ENCODE results near the gene OPCML. TPM values are rescaled to one million over a fixed set of nuclear protein-coding genes. Genes with fewer than 3 reads are reported as not detected.

Gene OPCML
- total and polyA plus RNA-seq, 4 donors = 16.6 to 70.3 (median 58.1) TPM

GRCh38 chr11:132802947-132803346, 729.4 kb downstream of the OPCML start:
- Histone ChIP-seq H3K27me3 (ENCODE audit: control insufficient read depth, insufficient read depth, low read length) (no peaks in the 10 kb centered on the region), H3K27ac (ENCODE audit: low read depth, low read length) (no peak overlapping the region), H3K4me3 (ENCODE audit: low read depth, low read length) (no peak overlapping the region), H3K9me3 (ENCODE audit: control insufficient read depth, insufficient read depth, low read length) (peaks cover 10% of the 10 kb centered on the region), H3K36me3 (ENCODE audit: control insufficient read depth, insufficient read depth, low read length) (no peaks in the 10 kb centered on the region), H3K4me1 (ENCODE audit: control insufficient read depth, insufficient read depth, low read length) (no peaks in the 10 kb centered on the region)
- DNase-seq (ENCODE audit: low read depth in 4 of 6, low spot score in 6 of 6) = peak in 1 of 6 donors; percentile 69
- WGBS (ENCODE audit: insufficient coverage) = 83% methylated on average over 4 of the region's 4 CpGs

DNA sequence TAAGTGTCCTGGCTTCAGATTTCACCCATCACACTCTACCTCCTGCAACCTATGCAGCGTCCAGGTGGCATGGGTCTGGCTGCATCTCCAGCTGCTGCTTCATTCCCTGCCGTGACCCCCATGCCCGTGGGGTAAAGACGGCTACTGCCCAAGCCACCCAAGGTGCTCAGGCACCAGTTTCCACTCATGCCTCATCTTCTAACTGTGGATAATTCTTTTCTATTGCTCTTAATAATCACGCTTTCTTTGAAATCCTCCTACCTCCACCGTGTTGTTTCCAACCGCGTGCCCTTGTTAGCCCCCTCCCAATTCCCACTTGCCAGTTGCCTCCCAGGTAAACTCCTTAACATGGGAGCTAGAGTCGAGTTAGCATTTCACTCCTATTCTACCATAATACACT, 738.5 kb downstream of the OPCML start:
- no peaks in the 10 kb centered on the region for H3K36me3 ChIP-seq (ENCODE audit: control insufficient read depth, insufficient read depth, low read length)
- no peak overlapping the region for H3K4me3 ChIP-seq (ENCODE audit: low read depth, low read length)
- WGBS (ENCODE audit: insufficient coverage) = 90% methylated on average over 9 of the region's 9 CpGs
- H3K9me3 ChIP-seq (ENCODE audit: control insufficient read depth, insufficient read depth, low read length) = peaks cover 2% of the 10 kb centered on the region
- peaks cover 4% of the 10 kb centered on the region for H3K4me1 ChIP-seq (ENCODE audit: control insufficient read depth, insufficient read depth, low read length)
- no peak for DNase-seq (ENCODE audit: low read depth in 4 of 6, low spot score in 6 of 6)
- H3K27me3 ChIP-seq (ENCODE audit: control insufficient read depth, insufficient read depth, low read length) = no peaks in the 10 kb centered on the region
- H3K27ac ChIP-seq (ENCODE audit: low read depth, low read length) = no peak overlapping the region

GRCh38 chr11:132792341-132793140, 739.8 kb downstream of the OPCML start:
- Histone ChIP-seq H3K27me3 (ENCODE audit: control insufficient read depth, insufficient read depth, low read length) (no peaks in the 10 kb centered on the region), H3K27ac (ENCODE audit: low read depth, low read length) (no peak overlapping the region), H3K4me3 (ENCODE audit: low read depth, low read length) (no peak overlapping the region), H3K4me1 (ENCODE audit: control insufficient read depth, insufficient read depth, low read length) (peaks cover 4% of the 10 kb centered on the region), H3K36me3 (ENCODE audit: control insufficient read depth, insufficient read depth, low read length) (no peaks in the 10 kb centered on the region), H3K9me3 (ENCODE audit: control insufficient read depth, insufficient read depth, low read length) (no peaks in the 10 kb centered on the region)
- WGBS (ENCODE audit: insufficient coverage) = 61% methylated on average over 22 of the region's 29 CpGs
- peak in 1 of 6 donors; percentile 58 for DNase-seq (ENCODE audit: low read depth in 4 of 6, low spot score in 6 of 6)

GRCh38 chr11:132790971-132791370, 741.3 kb downstream of the OPCML start:
- Histone ChIP-seq H3K27me3 (ENCODE audit: control insufficient read depth, insufficient read depth, low read length) (no peaks in the 10 kb centered on the region), H3K9me3 (ENCODE audit: control insufficient read depth, insufficient read depth, low read length) (no peaks in the 10 kb centered on the region), H3K27ac (ENCODE audit: low read depth, low read length) (no peak overlapping the region), H3K36me3 (ENCODE audit: control insufficient read depth, insufficient read depth, low read length) (no peaks in the 10 kb centered on the region), H3K4me1 (ENCODE audit: control insufficient read depth, insufficient read depth, low read length) (peaks cover 4% of the 10 kb centered on the region), H3K4me3 (ENCODE audit: low read depth, low read length) (no peak overlapping the region)
- WGBS (ENCODE audit: insufficient coverage) = 74% methylated on average over 6 of the region's 7 CpGs
- DNase-seq (ENCODE audit: low read depth in 4 of 6, low spot score in 6 of 6) = no peak

- 63% methylated on average over 2 of the region's 5 CpGs for WGBS (ENCODE audit: insufficient coverage)
- Histone ChIP-seq H3K36me3 (ENCODE audit: control insufficient read depth, insufficient read depth, low read length) (no peaks in the 10 kb centered on the region), H3K9me3 (ENCODE audit: control insufficient read depth, insufficient read depth, low read length) (no peaks in the 10 kb centered on the region), H3K27ac (ENCODE audit: low read depth, low read length) (no peak overlapping the region), H3K27me3 (ENCODE audit: control insufficient read depth, insufficient read depth, low read length) (no peaks in the 10 kb centered on the region), H3K4me1 (ENCODE audit: control insufficient read depth, insufficient read depth, low read length) (peaks cover 4% of the 10 kb centered on the region), H3K4me3 (ENCODE audit: low read depth, low read length) (no peak overlapping the region)
- DNase-seq (ENCODE audit: low read depth in 4 of 6, low spot score in 6 of 6) = peak in 1 of 6 donors; percentile 36
Measured at GRCh38 chr11:132790466-132790865, 741.8 kb downstream of the OPCML start.

GRCh38 chr11:132788816-132789325, 743.4 kb downstream of the OPCML start:
- no peaks in the 10 kb centered on the region for H3K9me3 ChIP-seq (ENCODE audit: control insufficient read depth, insufficient read depth, low read length)
- H3K36me3 ChIP-seq (ENCODE audit: control insufficient read depth, insufficient read depth, low read length) = no peaks in the 10 kb centered on the region
- H3K27ac ChIP-seq (ENCODE audit: low read depth, low read length) = no peak overlapping the region
- H3K4me1 ChIP-seq (ENCODE audit: control insufficient read depth, insufficient read depth, low read length) = peaks cover 4% of the 10 kb centered on the region
- DNase-seq (ENCODE audit: low read depth in 4 of 6, low spot score in 6 of 6) = no peak
- no peaks in the 10 kb centered on the region for H3K27me3 ChIP-seq (ENCODE audit: control insufficient read depth, insufficient read depth, low read length)
- WGBS (ENCODE audit: insufficient coverage) = 97% methylated on average over 5 of the region's 6 CpGs
- H3K4me3 ChIP-seq (ENCODE audit: low read depth, low read length) = no peak overlapping the region

DNA sequence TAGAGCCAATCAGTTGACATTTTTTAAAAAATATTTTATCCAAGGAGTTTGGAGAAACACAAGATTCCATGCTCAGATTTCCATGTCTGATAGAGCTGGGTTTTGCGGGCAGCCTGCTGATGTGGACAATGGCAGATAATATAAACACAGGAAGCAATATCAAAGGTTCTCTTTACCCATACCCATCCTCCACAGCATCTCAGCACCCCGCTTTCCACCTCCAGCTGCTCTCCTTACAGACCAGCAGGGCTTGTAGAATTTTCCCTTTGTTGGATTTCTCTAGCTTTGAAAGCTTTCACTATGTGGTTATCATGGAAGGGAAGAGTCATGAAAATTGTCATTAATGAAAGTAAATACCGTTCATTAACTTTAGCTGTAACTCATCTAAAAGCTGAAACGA, 746.4 kb downstream of the OPCML start:
- no peak overlapping the region for H3K4me3 ChIP-seq (ENCODE audit: low read depth, low read length)
- no CpG with 5 or more reads among the region's 4 CpGs for WGBS (ENCODE audit: insufficient coverage)
- no peaks in the 10 kb centered on the region for H3K36me3 ChIP-seq (ENCODE audit: control insufficient read depth, insufficient read depth, low read length)
- peaks cover 4% of the 10 kb centered on the region for H3K4me1 ChIP-seq (ENCODE audit: control insufficient read depth, insufficient read depth, low read length)
- H3K27me3 ChIP-seq (ENCODE audit: control insufficient read depth, insufficient read depth, low read length) = no peaks in the 10 kb centered on the region
- no peak for DNase-seq (ENCODE audit: low read depth in 4 of 6, low spot score in 6 of 6)
- H3K27ac ChIP-seq (ENCODE audit: low read depth, low read length) = no peak overlapping the region
- no peaks in the 10 kb centered on the region for H3K9me3 ChIP-seq (ENCODE audit: control insufficient read depth, insufficient read depth, low read length)

- Histone ChIP-seq H3K9me3 (ENCODE audit: control insufficient read depth, insufficient read depth, low read length) (no peaks in the 10 kb centered on the region), H3K27ac (ENCODE audit: low read depth, low read length) (no peak overlapping the region), H3K36me3 (ENCODE audit: control insufficient read depth, insufficient read depth, low read length) (no peaks in the 10 kb centered on the region), H3K4me1 (ENCODE audit: control insufficient read depth, insufficient read depth, low read length) (peaks cover 4% of the 10 kb centered on the region), H3K27me3 (ENCODE audit: control insufficient read depth, insufficient read depth, low read length) (no peaks in the 10 kb centered on the region), H3K4me3 (ENCODE audit: low read depth, low read length) (no peak overlapping the region)
- 95% methylated on average over 4 of the region's 5 CpGs for WGBS (ENCODE audit: insufficient coverage)
- no peak for DNase-seq (ENCODE audit: low read depth in 4 of 6, low spot score in 6 of 6)
Measured at GRCh38 chr11:132784441-132784840, 747.9 kb downstream of the OPCML start.

DNA sequence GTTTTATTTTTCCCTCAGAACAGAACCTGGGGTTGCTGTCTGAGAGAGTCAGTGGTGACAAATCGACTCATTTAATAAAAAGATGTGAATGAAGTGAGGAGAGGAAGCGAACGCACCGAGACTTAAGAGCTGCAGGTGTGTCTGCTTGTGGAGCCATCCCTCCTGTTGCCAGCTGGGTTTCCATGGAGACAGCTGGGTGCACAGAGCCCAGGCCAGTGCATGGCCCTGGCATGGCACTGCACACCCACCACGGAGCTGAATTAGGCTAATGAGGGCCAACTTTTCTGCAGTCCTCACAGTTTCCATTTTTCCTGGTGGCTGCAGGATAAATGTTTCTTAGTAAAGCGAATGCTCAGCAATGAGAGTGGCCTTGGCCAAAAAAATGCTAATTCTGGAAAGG, 750.2 kb downstream of the OPCML start:
- H3K27ac ChIP-seq (ENCODE audit: low read depth, low read length) = no peak overlapping the region
- no peaks in the 10 kb centered on the region for H3K36me3 ChIP-seq (ENCODE audit: control insufficient read depth, insufficient read depth, low read length)
- H3K4me3 ChIP-seq (ENCODE audit: low read depth, low read length) = no peak overlapping the region
- peak in 1 of 6 donors; percentile 55 for DNase-seq (ENCODE audit: low read depth in 4 of 6, low spot score in 6 of 6)
- WGBS (ENCODE audit: insufficient coverage) = 23% methylated on average over 5 of the region's 6 CpGs
- no peaks in the 10 kb centered on the region for H3K27me3 ChIP-seq (ENCODE audit: control insufficient read depth, insufficient read depth, low read length)
- no peaks in the 10 kb centered on the region for H3K9me3 ChIP-seq (ENCODE audit: control insufficient read depth, insufficient read depth, low read length)
- peaks cover 4% of the 10 kb centered on the region for H3K4me1 ChIP-seq (ENCODE audit: control insufficient read depth, insufficient read depth, low read length)

DNA sequence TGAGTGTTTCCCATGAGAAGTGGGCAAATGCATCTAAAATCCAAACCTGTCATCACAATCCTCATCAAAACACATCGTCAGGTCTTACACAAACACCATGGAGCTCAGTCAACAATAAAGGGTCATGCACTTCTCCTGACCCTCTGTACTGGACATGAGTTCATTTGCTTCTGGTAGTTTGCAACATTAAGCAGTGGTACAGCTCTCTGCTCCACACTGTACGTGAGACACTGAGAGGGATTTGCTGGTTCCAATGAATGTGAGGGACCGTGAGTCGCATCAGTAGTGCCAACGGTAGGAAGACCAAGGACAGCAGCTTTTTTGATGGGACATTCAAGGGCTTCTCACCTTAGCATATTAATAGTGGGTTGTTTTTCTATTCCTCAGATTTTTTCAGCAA, 752.3 kb downstream of the OPCML start:
- no peaks in the 10 kb centered on the region for H3K9me3 ChIP-seq (ENCODE audit: control insufficient read depth, insufficient read depth, low read length)

More for the DNA sequence above, 752.3 kb downstream of the OPCML start:
- Histone ChIP-seq H3K4me3 (ENCODE audit: low read depth, low read length) (no peak overlapping the region), H3K27me3 (ENCODE audit: control insufficient read depth, insufficient read depth, low read length) (no peaks in the 10 kb centered on the region), H3K4me1 (ENCODE audit: control insufficient read depth, insufficient read depth, low read length) (peaks cover 4% of the 10 kb centered on the region), H3K27ac (ENCODE audit: low read depth, low read length) (no peak overlapping the region), H3K36me3 (ENCODE audit: control insufficient read depth, insufficient read depth, low read length) (no peaks in the 10 kb centered on the region)
- 67% methylated on average over 1 of the region's 5 CpGs for WGBS (ENCODE audit: insufficient coverage)
- DNase-seq (ENCODE audit: low read depth in 4 of 6, low spot score in 6 of 6) = no peak

All from spinal cord (tissue), 10 donors.